Mesendoderm (in vitro differentiated cells): ENCODE results near the gene MMD.

Experiments used
- DNase-seq: peaks from one replicate; pipeline ENCODE4 v3.0.0; 2013
- H2AK5ac ChIP-seq: 2 replicates; pipeline ENCODE4 v1.6.1; 2013; ENCODE audit warnings: low read length, inconsistent platforms
- H2BK120ac ChIP-seq: 2 replicates; pipeline ENCODE4 v1.6.1; 2013; ENCODE audit warnings: low read depth, mild to moderate bottlenecking, low read length, moderate library complexity, mixed read lengths
- H2BK15ac ChIP-seq: replicated peaks from 2 replicates; pipeline ENCODE4 v1.6.1; 2013; ENCODE audit warnings: low read depth, mild to moderate bottlenecking, moderate library complexity
- H2BK5ac ChIP-seq: 2 replicates; pipeline ENCODE4 v1.6.1; 2013; ENCODE audit warnings: low read length, inconsistent platforms
- H3K18ac ChIP-seq: 2 replicates; pipeline ENCODE4 v1.6.1; 2013; ENCODE audit warnings: mild to moderate bottlenecking, low read length, mixed read lengths
- H3K23ac ChIP-seq: one replicate; pipeline ENCODE4 v1.6.1; 2013; ENCODE audit warnings: low read length
- H3K27ac ChIP-seq: 2 replicates; pipeline ENCODE4 v1.5.1; 2013; ENCODE audit warnings: low read depth, mild to moderate bottlenecking, inconsistent platforms, low read length, moderate library complexity
- H3K27me3 ChIP-seq: 2 replicates; pipeline ENCODE4 v1.6.1; 2013; ENCODE audit warnings: low read length, control low read depth, mild to moderate bottlenecking, inconsistent platforms; ENCODE audit not compliant: insufficient read depth, poor library complexity
- H3K36me3 ChIP-seq: 2 replicates; pipeline ENCODE4 v1.6.1; 2013; ENCODE audit warnings: low read length, inconsistent platforms; ENCODE audit not compliant: control insufficient read depth, insufficient read depth
- H3K4ac ChIP-seq: one replicate; pipeline ENCODE4 v1.6.1; 2013; ENCODE audit warnings: low read depth, mild to moderate bottlenecking, low read length, moderate library complexity
- H3K4me1 ChIP-seq: 2 replicates; pipeline ENCODE4 v1.6.1; 2013; ENCODE audit warnings: low read depth, low read length, inconsistent platforms; ENCODE audit not compliant: control insufficient read depth
- H3K4me2 ChIP-seq: 2 replicates; pipeline ENCODE4 v1.6.1; 2013; ENCODE audit warnings: low read length
- H3K4me3 ChIP-seq: 2 replicates; pipeline ENCODE4 v1.5.1; 2013; ENCODE audit warnings: mild to moderate bottlenecking, low read length
- H3K56ac ChIP-seq: one replicate; pipeline ENCODE4 v1.6.1; 2013; ENCODE audit warnings: low read length
- H3K79me1 ChIP-seq: 2 replicates; pipeline ENCODE4 v1.6.1; 2013; ENCODE audit warnings: low read length, inconsistent platforms
- H3K79me2 ChIP-seq: 2 replicates; pipeline ENCODE4 v1.6.1; 2013; ENCODE audit warnings: mild to moderate bottlenecking, low read length; ENCODE audit not compliant: control insufficient read depth, insufficient read depth
- H3K9ac ChIP-seq: 2 replicates; pipeline ENCODE4 v1.6.1; 2013; ENCODE audit warnings: low read length, inconsistent platforms
- H4K5ac ChIP-seq: one replicate; pipeline ENCODE4 v1.6.1; 2013; ENCODE audit warnings: low read length
- H4K8ac ChIP-seq: one replicate; pipeline ENCODE4 v1.6.1; 2013; ENCODE audit warnings: low read depth, mild to moderate bottlenecking, control low read depth, low read length, moderate library complexity
- WGBS: extraction: QIAGEN DNeasy Blood & Tissue Kit; methylation state at CpG from one replicate; pipeline ENCODE4 v1.1.7; 2013; ENCODE audit warnings: low lambda C conversion rate, missing lambda C conversion rate; ENCODE audit not compliant: insufficient coverage; ENCODE audit errors: extremely low coverage; 5-methylcytosine and 5-hydroxymethylcytosine counted together

The MMD gene

GRCh38 chr17:55452139-55452790 is 30.6 kb upstream of the MMD start:
- H3K23ac ChIP-seq: no peak overlapping the region
- no peak overlapping the region for H4K8ac ChIP-seq
- H3K79me2 ChIP-seq: no peaks in the 10 kb centered on the region
- no peak overlapping the region for H4K5ac ChIP-seq
- no peak overlapping the region for H3K4me2 ChIP-seq
- no peak overlapping the region for H3K18ac ChIP-seq
- WGBS: no CpG with 5 or more reads among the region's 5 CpGs
- no peak overlapping the region for H3K27ac ChIP-seq
- H2BK120ac ChIP-seq: no peak overlapping the region
- H3K4me3 ChIP-seq: no peak overlapping the region
- H3K27me3 ChIP-seq: no peaks in the 10 kb centered on the region
- H3K79me1 ChIP-seq: no peaks in the 10 kb centered on the region
- no peaks in the 10 kb centered on the region for H3K36me3 ChIP-seq
- peaks cover 4% of the 10 kb centered on the region for H3K4me1 ChIP-seq
- H2BK5ac ChIP-seq: no peak overlapping the region
- no peak overlapping the region for H3K56ac ChIP-seq
- H2AK5ac ChIP-seq: no peak overlapping the region
- no peak overlapping the region for H2BK15ac ChIP-seq
- no peak overlapping the region for H3K4ac ChIP-seq
- DNase-seq: no peak
- no peak overlapping the region for H3K9ac ChIP-seq

DNA sequence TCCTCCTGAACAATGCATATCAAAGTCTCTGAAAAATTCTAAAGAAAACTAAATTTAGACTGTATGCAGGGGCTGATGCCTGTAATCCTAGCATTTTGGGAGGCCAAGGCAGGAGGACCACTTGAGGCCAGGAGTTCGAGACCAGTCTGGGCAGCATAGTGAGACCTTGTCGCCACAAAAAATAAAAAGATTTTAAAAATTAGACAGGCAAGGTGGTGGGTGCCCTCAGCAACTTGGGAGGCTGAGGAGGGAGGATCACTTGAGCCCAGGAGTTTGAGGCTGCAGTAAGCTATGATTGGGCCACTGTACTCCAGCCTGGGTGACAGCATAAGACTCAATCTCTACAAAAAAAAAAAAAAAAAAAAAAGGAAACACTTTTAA is 30.1 kb upstream of the MMD start:
- no CpG with 5 or more reads among the region's 2 CpGs for WGBS
- no peaks in the 10 kb centered on the region for H3K79me1 ChIP-seq
- no peak overlapping the region for H2BK15ac ChIP-seq
- peaks cover 4% of the 10 kb centered on the region for H3K4me1 ChIP-seq
- H3K27ac ChIP-seq: no peak overlapping the region
- no peak overlapping the region for H3K9ac ChIP-seq
- no peaks in the 10 kb centered on the region for H3K27me3 ChIP-seq
- H3K18ac ChIP-seq: no peak overlapping the region
- no peaks in the 10 kb centered on the region for H3K36me3 ChIP-seq
- H2BK5ac ChIP-seq: no peak overlapping the region
- no peak overlapping the region for H3K4me3 ChIP-seq
- no peak overlapping the region for H2AK5ac ChIP-seq
- no peak overlapping the region for H4K5ac ChIP-seq
- no peaks in the 10 kb centered on the region for H3K79me2 ChIP-seq
- no peak overlapping the region for H3K4ac ChIP-seq
- H4K8ac ChIP-seq: no peak overlapping the region
- H2BK120ac ChIP-seq: no peak overlapping the region
- no peak overlapping the region for H3K56ac ChIP-seq
- H3K23ac ChIP-seq: no peak overlapping the region
- no peak overlapping the region for H3K4me2 ChIP-seq
- no peak for DNase-seq

GRCh38 chr17:55451203-55451641 is 29.6 kb upstream of the MMD start:
- Histone ChIP-seq H3K23ac (no peak overlapping the region), H4K8ac (no peak overlapping the region), H3K4me2 (no peak overlapping the region), H3K36me3 (no peaks in the 10 kb centered on the region), H3K56ac (no peak overlapping the region), H3K27me3 (no peaks in the 10 kb centered on the region), H3K4ac (no peak overlapping the region), H2BK15ac (no peak overlapping the region), H3K79me2 (no peaks in the 10 kb centered on the region), H3K27ac (no peak overlapping the region), H3K9ac (no peak overlapping the region), H2AK5ac (no peak overlapping the region), H3K18ac (no peak overlapping the region), H3K4me1 (peaks cover 4% of the 10 kb centered on the region), H4K5ac (no peak overlapping the region), H3K79me1 (no peaks in the 10 kb centered on the region), H2BK120ac (no peak overlapping the region), H3K4me3 (no peak overlapping the region), H2BK5ac (no peak overlapping the region)
- WGBS: no CpG with 5 or more reads among the region's 1 CpG
- DNase-seq: peak; percentile 54

DNA sequence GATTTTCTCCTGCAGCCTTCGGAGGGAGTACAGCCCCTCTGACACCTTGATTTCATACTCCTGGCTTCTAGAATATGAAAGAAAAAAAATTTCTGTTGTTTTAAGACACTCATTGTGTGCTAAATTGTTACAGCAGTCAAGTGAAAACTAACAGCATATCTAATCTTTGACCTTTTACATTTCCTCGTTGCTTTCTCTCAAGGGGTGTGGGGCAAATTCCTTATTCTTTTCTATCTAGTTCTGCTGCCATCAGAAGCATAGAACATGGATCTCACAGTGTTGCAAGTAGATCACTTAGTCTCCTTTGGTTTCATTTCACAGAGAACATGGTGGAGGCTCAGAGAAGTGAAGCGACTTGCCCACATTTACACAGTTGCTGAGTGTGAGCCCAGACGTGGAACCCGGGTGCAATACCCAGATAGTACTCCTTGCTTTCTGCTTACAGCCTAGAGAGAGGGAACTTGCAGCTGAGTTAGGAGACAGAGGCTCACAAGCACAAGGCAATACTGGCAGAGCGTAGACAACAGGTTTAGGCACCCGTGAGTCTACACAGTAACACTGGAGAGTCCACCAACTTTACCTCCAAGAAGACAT is 28.7 kb upstream of the MMD start:
- H3K4me3 ChIP-seq: no peak overlapping the region
- H2BK15ac ChIP-seq: no peak overlapping the region
- WGBS: no CpG with 5 or more reads among the region's 7 CpGs
- H3K4ac ChIP-seq: no peak overlapping the region
- no peak for DNase-seq
- peak overlapping the region; percentile 25 for H3K56ac ChIP-seq
- no peak overlapping the region for H2BK5ac ChIP-seq
- no peak overlapping the region for H4K8ac ChIP-seq
- no peaks in the 10 kb centered on the region for H3K79me1 ChIP-seq
- H3K9ac ChIP-seq: no peak overlapping the region
- no peak overlapping the region for H4K5ac ChIP-seq
- no peak overlapping the region for H3K27ac ChIP-seq
- H3K18ac ChIP-seq: no peak overlapping the region
- no peaks in the 10 kb centered on the region for H3K79me2 ChIP-seq
- peaks cover 4% of the 10 kb centered on the region for H3K4me1 ChIP-seq
- no peak overlapping the region for H3K23ac ChIP-seq
- no peak overlapping the region for H2AK5ac ChIP-seq
- no peak overlapping the region for H3K4me2 ChIP-seq
- no peaks in the 10 kb centered on the region for H3K36me3 ChIP-seq
- H3K27me3 ChIP-seq: no peaks in the 10 kb centered on the region
- H2BK120ac ChIP-seq: no peak overlapping the region

- H2BK120ac ChIP-seq: no peak overlapping the region
- no peak for DNase-seq
- no peaks in the 10 kb centered on the region for H3K36me3 ChIP-seq
- H4K8ac ChIP-seq: no peak overlapping the region
- no peak overlapping the region for H3K56ac ChIP-seq
- H3K4me1 ChIP-seq: peaks cover 2% of the 10 kb centered on the region
- H3K4me3 ChIP-seq: no peak overlapping the region
- no CpG with 5 or more reads among the region's 4 CpGs for WGBS
- H3K4ac ChIP-seq: no peak overlapping the region
- H3K79me1 ChIP-seq: no peaks in the 10 kb centered on the region
- H4K5ac ChIP-seq: no peak overlapping the region
- no peak overlapping the region for H3K18ac ChIP-seq
- no peak overlapping the region for H2AK5ac ChIP-seq
- no peak overlapping the region for H3K9ac ChIP-seq
- H3K27me3 ChIP-seq: no peaks in the 10 kb centered on the region
- no peak overlapping the region for H3K23ac ChIP-seq
- H3K4me2 ChIP-seq: no peak overlapping the region
- H2BK5ac ChIP-seq: no peak overlapping the region
- H3K27ac ChIP-seq: no peak overlapping the region
- H2BK15ac ChIP-seq: no peak overlapping the region
- no peaks in the 10 kb centered on the region for H3K79me2 ChIP-seq
Measured at GRCh38 chr17:55448681-55449080, 27.0 kb upstream of the MMD start.
